Kidney epithelial cell (primary cell): Measurements from ENCODE around the gene ICE1. TPM values are rescaled to one million over a fixed set of nuclear protein-coding genes. Genes with fewer than 3 reads are reported as not detected.

ENCODE experiments used
- DNase-seq: peaks from one replicate; pipeline ENCODE4 v3.0.0-alpha.2; 2010; ENCODE audit warnings: low read depth
- H3K27me3 ChIP-seq: 2 replicates; pipeline ENCODE4 v1.6.0; 2011; ENCODE audit warnings: low read length; ENCODE audit not compliant: control insufficient read depth, insufficient read depth
- H3K36me3 ChIP-seq: 2 replicates; pipeline ENCODE4 v1.5.1; 2011; ENCODE audit warnings: low read length; ENCODE audit not compliant: control insufficient read depth, insufficient read depth
- H3K4me3 ChIP-seq: 2 replicates; pipeline ENCODE4 v1.5.1; 2011; ENCODE audit warnings: low read depth, mild to moderate bottlenecking, control low read depth, low read length
- CTCF ChIP-seq: IDR thresholded peaks from 2 replicates; pipeline ENCODE4 v1.5.1; 2011; ENCODE audit warnings: mild to moderate bottlenecking, moderate library complexity, low read length, control low read depth, inconsistent platforms; ENCODE audit not compliant: insufficient read depth, poor library complexity, severe bottlenecking
- total RNA-seq: library from RNA; depleted of rRNA; stranded (reverse); fragments of >200 nt; gene quantifications from 2 replicates; pipeline ENCODE4 v1.2.3, GENCODE V29; 2015

The ICE1 gene
- total RNA-seq, 1 donor from 2014 or later, result 30.5 TPM

DNA sequence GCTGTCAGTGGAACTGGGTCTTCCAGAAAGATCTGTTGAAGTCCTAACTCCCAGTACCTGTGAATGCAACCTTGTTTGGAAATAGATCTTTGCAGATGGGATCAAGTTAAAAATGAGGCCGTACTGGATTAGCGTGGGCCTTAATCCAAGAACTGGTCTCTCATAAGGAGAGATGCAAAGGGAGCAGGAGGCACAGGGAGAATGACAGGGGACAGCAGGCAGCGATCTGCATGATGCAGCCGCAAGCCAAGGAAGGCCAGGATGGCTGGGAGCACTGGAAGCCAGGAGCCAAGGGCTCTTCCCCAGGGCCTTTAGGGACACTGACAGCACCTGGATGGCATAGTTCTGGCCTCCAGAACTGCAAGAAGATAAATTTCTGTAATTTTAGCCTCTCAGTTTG is 114.4 kb downstream of the ICE1 start:
- no peak for DNase-seq
- H3K27me3 ChIP-seq, result no peaks in the 10 kb centered on the region
- no peak for TF ChIP-seq CTCF
- H3K4me3 ChIP-seq, result no peak overlapping the region
- H3K36me3 ChIP-seq, result no peaks in the 10 kb centered on the region

DNA sequence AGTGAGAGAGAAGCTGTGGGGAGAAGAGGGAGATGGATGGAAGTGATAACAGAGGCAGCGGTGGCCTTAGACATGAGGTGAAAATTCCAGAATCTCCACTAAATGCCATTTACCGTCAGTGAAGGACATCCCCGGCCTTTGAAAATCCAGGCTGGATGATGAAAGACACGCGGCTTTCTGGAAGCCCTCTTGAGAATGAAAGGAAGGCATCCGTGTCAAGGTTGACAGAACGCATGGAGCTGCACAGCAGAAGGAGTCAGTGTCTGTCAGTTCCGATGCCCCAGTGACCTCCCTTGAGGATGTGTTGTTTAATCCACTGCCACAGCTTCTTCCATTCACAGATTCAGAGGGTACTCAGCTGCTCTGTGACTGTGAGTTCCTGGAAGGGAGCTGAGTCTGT is 114.9 kb downstream of the ICE1 start:
- Histone ChIP-seq H3K27me3 (no peaks in the 10 kb centered on the region), H3K36me3 (no peaks in the 10 kb centered on the region), H3K4me3 (no peak overlapping the region)
- TF ChIP-seq CTCF, result no peak
- no peak for DNase-seq

DNA sequence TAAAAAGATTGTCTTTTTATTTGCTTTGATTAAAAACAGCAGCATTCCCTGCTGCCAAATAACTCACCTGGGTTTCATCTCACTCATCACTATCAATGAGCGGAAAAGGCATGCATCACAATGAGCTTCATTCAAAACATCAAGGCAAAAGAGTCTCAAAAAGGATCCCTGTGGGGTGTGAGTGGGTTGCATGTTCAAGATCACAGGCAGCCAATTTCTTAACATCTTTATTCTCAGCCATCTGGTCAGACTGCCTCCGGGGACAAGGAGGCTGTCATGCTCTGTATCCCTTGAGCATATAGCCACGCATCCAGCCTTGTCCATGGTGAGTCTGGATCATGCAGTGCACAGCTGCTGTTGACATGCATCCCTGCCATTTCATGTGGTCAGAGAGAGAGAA is 117.1 kb downstream of the ICE1 start:
- no peaks in the 10 kb centered on the region for H3K27me3 ChIP-seq
- DNase-seq, result no peak
- no peak for TF ChIP-seq CTCF
- no peak overlapping the region for H3K4me3 ChIP-seq
- no peaks in the 10 kb centered on the region for H3K36me3 ChIP-seq
